ENCODE data around the gene CTNND2.

- TF ChIP-seq CTCF (IDR thresholded peaks at IDR 0.05; ENCODE audit: poor library complexity, severe bottlenecking) (no peak), EZH2 (IDR thresholded peaks at IDR 0.05; ENCODE audit: borderline replicate concordance, insufficient read depth, low read length, poor library complexity, severe bottlenecking) (no peak), TAF1 (IDR thresholded peaks at IDR 0.05; ENCODE audit: low read depth) (no peak), SMC3 (conservative IDR thresholded peaks at IDR 0.05; ENCODE audit: poor library complexity) (no peak), POLR2AphosphoS5 (IDR thresholded peaks at IDR 0.05) (no peak), REST (IDR thresholded peaks at IDR 0.05; ENCODE audit: borderline replicate concordance) (no peak), EP300 (conservative IDR thresholded peaks at IDR 0.05; ENCODE audit: poor library complexity, severe bottlenecking) (no peak)
These were observed 517.8 kb downstream of the CTNND2 start for GRCh38 chr5:11386398-11386797.
